Caki2 (cell line): ENCODE data around the gene NKX2-3. TPM values are rescaled to one million over a fixed set of nuclear protein-coding genes. Genes with fewer than 3 reads are reported as not detected.

ENCODE experiments used
- DNase-seq: peaks from one replicate; pipeline ENCODE4 v3.0.0-alpha.2; 2015; ENCODE audit warnings: low read depth
- in situ Hi-C: cut with HindIII; loops from 2 replicates; pipeline ENCODE4 v1.10.0; 2016; ENCODE audit warnings: low sequenced_read_pairs, low pct_unique_long_range_greater_than_20kb, mixed read lengths
- total RNA-seq: library from RNA; depleted of rRNA; stranded (reverse); fragments of >200 nt; shearing (Covaris generic); gene quantifications from 2 replicates; pipeline ENCODE4 v1.2.3, GENCODE V29; 2014; ENCODE audit warnings: low replicate concordance; rRNA removed

Gene NKX2-3
- total RNA-seq, 1 experiment from 2014 or later: 2.5 TPM

DNA sequence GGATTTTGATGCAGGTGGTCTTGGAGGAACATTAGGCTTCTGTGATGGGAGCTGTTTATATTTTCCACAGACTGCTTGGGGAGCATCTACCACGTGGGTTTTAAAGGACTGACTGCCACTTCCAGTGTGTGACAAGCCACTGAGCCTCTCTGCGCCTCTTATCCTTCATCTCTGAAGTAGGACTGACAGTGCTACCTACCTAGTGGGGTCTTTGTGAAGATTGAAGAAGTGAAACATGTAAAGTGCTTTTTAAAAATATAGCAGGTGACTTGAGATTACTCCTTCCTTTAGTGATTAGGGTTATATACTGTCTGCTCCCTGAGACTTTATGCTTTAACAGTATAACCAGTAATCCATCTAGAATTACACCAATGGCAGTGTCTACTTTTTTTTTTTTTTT lies 29.9 kb downstream of the NKX2-3 start:
- DNase-seq: no peak
- in situ Hi-C loops: no loop called here

DNA sequence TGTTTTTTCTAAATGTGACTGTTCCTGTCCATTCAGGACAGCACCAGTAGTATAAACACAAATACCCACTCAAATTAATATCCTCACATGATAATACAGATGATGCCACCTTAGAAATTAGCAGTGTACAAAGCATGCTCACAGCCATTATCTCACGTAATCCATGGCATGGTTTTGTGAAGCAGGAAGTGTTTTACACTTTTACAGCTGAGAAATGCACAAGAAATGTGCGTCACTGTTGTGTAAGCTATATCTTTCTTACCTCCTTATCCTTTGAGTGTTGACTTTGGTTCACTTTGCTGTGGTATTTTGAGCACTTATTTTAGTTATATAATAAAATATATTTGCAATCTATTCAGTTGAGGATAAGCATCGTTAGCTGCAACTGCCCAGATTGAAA lies 31.6 kb downstream of the NKX2-3 start:
- in situ Hi-C loops: no loop called here
- DNase-seq: no peak

DNA sequence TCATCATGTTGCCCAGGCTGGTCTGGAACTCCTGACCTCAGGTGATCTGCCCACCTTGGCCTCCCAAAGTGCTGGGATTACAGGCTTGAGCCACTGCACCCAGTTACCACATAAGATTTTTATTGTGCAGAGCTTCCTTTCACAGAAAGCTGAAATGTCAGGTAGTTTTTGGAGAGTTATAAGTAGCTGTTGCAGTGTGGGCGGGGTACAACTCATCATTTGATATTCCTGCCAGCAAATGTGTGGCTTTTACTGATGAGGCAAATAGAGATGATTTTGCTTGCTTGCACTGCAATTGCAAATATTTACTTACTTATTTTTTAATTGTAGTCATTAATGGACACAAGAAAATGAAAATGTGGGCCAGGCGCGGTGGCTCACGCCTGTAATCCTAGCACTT lies 32.4 kb downstream of the NKX2-3 start:
- in situ Hi-C loops: no loop called here
- no peak for DNase-seq

DNA sequence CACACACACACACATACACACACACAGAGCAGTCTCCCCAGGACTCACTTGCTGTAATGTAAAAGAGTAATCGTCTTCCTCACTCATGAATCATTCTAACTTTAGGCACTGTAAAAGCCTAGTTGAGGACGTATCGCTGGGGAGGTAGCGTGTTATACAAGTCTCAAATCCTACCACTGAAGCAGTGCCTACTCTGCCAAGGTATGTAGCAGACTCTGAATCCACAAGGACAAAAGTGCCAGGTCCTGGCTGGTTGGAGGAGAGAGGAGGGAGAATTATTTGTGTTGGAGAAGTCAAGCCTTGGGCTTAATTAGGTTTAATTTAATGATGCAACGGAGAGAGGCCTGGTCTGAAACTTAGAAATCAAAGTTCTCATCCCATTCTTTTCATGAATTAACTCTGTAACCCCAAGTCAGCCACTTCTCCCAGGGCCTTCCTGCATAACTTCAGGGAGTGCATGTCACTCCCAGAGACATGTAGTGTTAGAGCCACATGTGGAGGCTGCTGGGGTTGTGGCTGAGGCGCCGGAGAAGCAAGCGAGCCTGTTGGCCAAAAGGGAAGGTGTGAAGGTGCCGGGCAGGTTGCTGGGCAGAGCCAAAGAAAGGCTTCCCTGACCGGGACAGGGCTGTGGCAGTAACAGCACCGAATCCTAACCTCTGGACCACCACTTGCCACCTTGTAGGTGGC lies 36.7 kb downstream of the NKX2-3 start:
- in situ Hi-C loops: no loop called here
- DNase-seq: no peak

DNA sequence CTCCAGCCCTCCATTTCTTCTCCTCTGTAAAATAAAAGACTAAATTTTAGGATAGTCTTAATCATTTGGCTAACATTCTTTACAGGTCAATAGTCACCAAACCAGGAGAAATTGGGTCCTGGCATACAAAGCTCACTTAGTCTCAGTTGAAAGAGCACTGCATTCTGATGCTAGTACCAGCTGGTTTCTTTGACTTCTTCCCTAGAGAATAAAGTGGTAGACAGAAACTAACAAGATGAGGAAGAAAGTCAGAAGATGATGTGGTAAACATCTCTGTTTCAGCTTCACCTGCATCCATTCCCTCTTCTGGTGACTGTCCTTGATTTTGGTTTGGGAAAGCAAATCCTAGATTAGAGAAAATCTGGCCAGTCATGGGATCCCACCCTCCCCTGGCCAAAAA lies 37.2 kb downstream of the NKX2-3 start:
- in situ Hi-C loops: no loop called here
- no peak for DNase-seq

DNA sequence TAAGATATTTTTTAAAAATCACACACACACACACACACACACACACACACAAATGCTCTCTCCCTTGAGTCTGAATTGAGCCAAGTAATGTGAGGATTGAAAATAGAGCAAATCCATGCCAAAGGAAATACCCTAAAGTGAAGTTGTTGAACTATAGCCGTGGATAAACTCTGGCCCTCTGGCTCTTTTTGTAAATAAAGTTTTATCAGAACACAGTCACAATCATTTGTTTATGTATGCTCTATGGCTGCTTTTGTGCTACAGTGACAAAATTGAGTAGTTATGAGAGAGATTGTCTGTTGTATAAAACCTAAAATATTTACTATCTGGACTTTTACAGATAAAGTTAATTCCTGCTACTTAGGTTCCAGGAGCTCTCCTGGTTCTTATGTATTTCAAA lies 39.1 kb downstream of the NKX2-3 start:
- in situ Hi-C loops: no loop called here
- no peak for DNase-seq

DNA sequence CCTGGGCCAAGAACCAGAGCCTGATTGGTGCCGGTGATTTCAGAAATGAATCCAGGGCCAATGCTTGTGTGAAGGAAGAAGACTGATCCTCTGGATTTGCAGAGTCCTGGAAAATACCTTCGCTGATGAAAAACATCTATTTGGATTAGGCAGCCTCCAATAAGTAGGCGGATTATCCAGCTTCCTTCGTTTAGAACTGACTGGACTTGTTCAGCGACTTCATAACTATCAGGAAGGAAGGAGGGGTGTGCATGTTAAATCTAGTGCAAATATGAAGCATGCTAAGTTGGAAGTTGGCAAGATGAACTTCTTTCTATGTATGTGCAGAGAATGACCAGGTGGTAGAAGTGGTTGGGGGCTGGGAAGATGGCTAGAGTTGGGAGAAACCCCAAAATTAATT lies 41.0 kb downstream of the NKX2-3 start:
- in situ Hi-C loops: no loop called here

DNA sequence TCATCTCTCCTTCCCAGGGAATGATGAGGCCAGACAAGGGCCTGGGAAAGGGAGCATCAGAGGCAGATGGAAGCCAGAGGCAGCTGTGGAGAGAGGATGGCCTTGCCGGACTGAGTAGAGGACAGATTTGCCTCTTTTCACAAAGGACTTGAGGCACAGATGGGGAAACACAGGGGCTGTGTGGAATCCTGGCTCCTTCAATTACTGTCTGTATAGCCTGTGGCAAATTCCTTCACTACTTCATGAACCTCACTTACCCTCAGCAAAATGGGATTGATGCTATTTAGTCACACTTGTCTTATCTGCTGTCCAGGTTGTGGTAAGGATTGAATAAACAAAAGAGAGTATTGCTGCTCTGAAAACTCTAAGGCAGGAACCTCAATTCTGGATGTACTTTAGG lies 47.2 kb downstream of the NKX2-3 start:
- no peak for DNase-seq
- in situ Hi-C loops: no loop called here

More for the DNA sequence above, 41.0 kb downstream of the NKX2-3 start:
- DNase-seq: no peak

DNA sequence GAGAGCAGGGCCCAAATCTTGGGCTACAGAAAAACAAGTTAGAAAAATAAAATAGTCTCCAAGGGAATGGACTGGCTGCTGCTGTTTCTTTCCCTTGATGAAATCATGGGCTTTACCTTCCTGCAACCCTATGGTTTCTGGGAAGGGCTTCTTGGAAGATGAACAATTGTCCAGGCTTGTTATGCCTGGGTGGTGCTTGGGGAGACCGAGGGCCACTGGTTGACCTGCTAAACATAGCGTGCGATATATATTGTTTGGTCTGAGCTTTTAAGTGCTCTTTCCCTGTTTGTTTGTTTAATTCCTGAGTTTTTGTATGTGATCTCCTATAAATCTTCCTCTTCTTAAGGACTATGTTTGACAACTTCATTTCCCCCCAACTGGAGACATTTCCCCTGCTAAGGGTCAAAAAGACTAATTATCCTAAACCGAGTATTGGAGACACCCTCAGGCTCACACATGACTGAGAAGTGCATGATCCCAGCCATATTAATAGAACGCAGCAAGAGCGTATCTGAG lies 49.6 kb downstream of the NKX2-3 start:
- in situ Hi-C loops: no loop called here
- no peak for DNase-seq

DNA sequence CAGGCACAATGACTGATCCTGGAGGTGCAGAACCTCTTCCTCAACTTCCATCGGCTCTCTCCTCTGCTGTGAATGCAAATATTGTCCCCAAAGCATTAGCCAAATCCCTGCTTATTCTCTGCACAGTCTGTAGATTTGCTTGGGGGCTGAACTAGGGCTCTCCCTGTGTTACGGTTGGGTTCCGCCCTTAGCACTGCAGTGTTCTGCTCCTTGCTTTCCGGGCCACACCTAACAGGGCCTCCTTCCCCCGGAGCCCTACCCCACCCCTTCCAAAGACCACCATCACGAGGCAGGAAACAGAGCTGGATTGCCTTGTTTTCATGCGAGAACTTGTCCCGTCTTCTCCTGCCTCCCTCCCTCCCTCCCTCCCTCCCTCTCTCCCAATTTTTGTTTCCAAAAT lies 50.9 kb downstream of the NKX2-3 start:
- no peak for DNase-seq
- in situ Hi-C loops: no loop called here

Other genes with a start within 250 kb of the NKX2-3 start
- gene CNNM1, start 203.6 kb upstream of the NKX2-3 start, total RNA-seq: 3.6 and 5.2 TPM in 2 replicates
- gene GOT1, start 102.3 kb upstream of the NKX2-3 start, total RNA-seq: 18.8 and 25.4 TPM in 2 replicates
- gene SLC25A28, start 87.5 kb downstream of the NKX2-3 start, total RNA-seq: 21.4 and 26.6 TPM in 2 replicates
- 41.6 and 44.5 TPM in 2 replicates for gene ENTPD7, start 126.6 kb downstream of the NKX2-3 start, total RNA-seq
- gene COX15, start 199.2 kb downstream of the NKX2-3 start, total RNA-seq: 25.3 and 27.8 TPM in 2 replicates
- gene CUTC, start 199.3 kb downstream of the NKX2-3 start, total RNA-seq: 13.4 and 21.3 TPM in 2 replicates
- gene ABCC2, start 249.7 kb downstream of the NKX2-3 start, total RNA-seq: 64.4 and 68.4 TPM in 2 replicates